Esophagus muscularis mucosa (tissue), 4 donors: ENCODE results near the gene SFRP2. TPM values are rescaled to one million over a fixed set of nuclear protein-coding genes. Genes with fewer than 3 reads are reported as not detected.
A peak's percentile ranks its signal among the peaks of the same experiment; 100 is the strongest.

Source experiments
- DNase-seq: peaks from one replicate; pipeline ENCODE4 v3.0.0-alpha.2; 2017; ENCODE audit errors: extremely low spot score
- H3K27ac ChIP-seq, 4 donors: fragments of 200-600 bp; sonication (generic); replicated peaks in 1 of 4; 1 replicate in 3 of 4; 2 replicates in 1 of 4; pipeline ENCODE4 v1.5.1; 2016 to 2019; ENCODE audit warnings: mild to moderate bottlenecking in 1 of 4
- H3K27me3 ChIP-seq, 4 donors: fragments of 200-600 bp; sonication (generic); one replicate each; pipeline versions ENCODE4 v1.5.1 to v1.6.0; 2016 to 2019
- H3K36me3 ChIP-seq, 4 donors: fragments of 200-600 bp; sonication (generic); one replicate each; pipeline ENCODE4 v1.5.1; 2016 to 2019
- H3K4me1 ChIP-seq, 4 donors: fragments of 200-600 bp; sonication (generic); one replicate each; pipeline ENCODE4 v1.5.1; 2016 to 2019
- H3K4me3 ChIP-seq, 4 donors: fragments of 200-600 bp; sonication (generic); 1 replicate in 2 of 4; 2 replicates in 2 of 4; pipeline ENCODE4 v1.5.1; 2016 to 2019; ENCODE audit warnings: mild to moderate bottlenecking in 4 of 4, moderate library complexity in 1 of 4
- H3K9me3 ChIP-seq, 4 donors: fragments of 200-600 bp; sonication (generic); 1 replicate in 3 of 4; 2 replicates in 1 of 4; pipeline ENCODE4 v1.5.1; 2016 to 2019
- EP300 ChIP-seq: sonication (generic); formaldehyde crosslinking; IDR thresholded peaks from one replicate; pipeline ENCODE4 v1.6.1; 2017; ENCODE audit warnings: antibody characterized with exemption
- POLR2A ChIP-seq: fragments of 450-650 bp; IDR thresholded peaks from one replicate; pipeline ENCODE4 v1.6.1; 2017; ENCODE audit warnings: antibody characterized with exemption, moderate library complexity, mild to moderate bottlenecking, low read depth
- POLR2AphosphoS5 ChIP-seq, 2 donors: sonication (generic); formaldehyde crosslinking; IDR thresholded peaks; one replicate each; pipeline ENCODE4 v1.6.1; 2017; ENCODE audit warnings: antibody characterized with exemption in 2 of 2
- WGBS: methylation state at CpG from one replicate; pipeline ENCODE4 v1.1.5; 2018; 5-methylcytosine and 5-hydroxymethylcytosine counted together
- intact Hi-C: fragments of 100-400 bp; cut with DNase I; formaldehyde crosslinking; loops from one replicate; pipeline ENCODE4 v1.15.1; 2023
- total RNA-seq, 4 donors: library from RNA; depleted of rRNA; stranded (reverse); fragments of >200 nt; gene quantifications; one replicate each; pipeline versions ENCODE4 v1.1.0 to v1.2.1, GENCODE V29; 2016
- TF ChIP-seq, protein P1 (sequence below), 3 experiments: fragments of 200-600 bp in 2 of 3; fragments of 450-650 bp in 1 of 3; sonication (generic) in 2 of 3; IDR thresholded peaks; one replicate each; pipeline ENCODE4 v1.5.1; 2017 to 2019; ENCODE audit warnings: antibody characterized with exemption in 3 of 3, mild to moderate bottlenecking in 2 of 3, moderate library complexity in 1 of 3

The SFRP2 gene
- total RNA-seq, 4 donors from 2014 or later = 22.7 to 38.2 (median 23.6) TPM

DNA sequence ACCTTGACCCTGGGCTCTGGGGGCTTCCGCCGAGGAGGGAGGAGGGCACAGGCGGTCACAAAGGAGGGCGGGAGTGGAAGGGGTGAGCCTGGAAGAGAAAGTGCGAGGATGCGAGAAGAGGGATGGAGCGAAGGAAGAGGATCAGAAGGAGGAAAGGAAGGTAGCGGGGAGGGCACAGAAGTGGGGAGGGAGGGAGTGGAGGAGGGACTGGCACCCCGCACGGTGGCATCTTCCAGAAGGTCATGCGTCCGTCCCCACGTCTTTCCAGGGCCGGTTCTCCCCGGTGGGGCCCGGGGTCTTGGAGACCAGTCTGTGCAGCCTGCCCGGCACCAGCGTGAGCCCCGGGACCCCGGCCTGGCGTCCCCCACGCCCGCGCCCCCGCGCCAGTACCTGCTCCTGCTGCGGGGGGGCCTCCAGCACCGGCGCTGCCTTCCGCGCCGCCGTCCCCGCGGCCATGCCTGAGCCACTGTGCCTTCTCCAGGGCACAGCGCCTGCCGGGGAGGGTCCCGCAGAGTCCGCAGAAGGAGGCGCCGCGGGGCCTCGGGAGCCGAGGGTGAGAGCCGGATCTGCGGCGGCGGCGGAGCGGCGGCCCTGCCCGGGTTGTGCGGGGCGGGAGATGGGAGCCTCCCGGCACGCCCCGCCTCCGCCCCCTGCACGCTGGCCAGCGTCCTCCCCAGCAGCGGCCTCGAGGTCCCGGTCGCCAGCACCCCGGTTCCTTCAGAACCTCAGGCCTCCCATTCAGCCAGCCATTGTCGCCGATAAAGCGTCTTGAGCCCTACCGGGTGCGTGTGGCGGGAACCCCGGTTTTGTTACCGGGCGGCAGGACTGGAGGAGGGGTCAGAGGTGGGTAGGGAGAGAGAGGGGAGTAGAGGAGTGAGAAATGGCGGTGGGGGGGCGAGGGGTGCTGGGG, 29.2 kb downstream of the SFRP2 start, which contains the start of gene RNF175:
Gene RNF175, minus strand, starts transcription at position 618 of the 910 bp plus-strand sequence. Its CDS starts 162 bp downstream, at position 456.
- intact Hi-C loops = no loop called here
- Histone ChIP-seq H3K27me3 (peaks cover 0 to 21% (median 11%) of the 10 kb centered on the region in 4 donors), H3K4me3 (peak within 1 kb of the TSS; percentile 55 to 69 (median 60)), H3K27ac (no peak within 1 kb of the TSS), H3K9me3 (no peaks in the 10 kb centered on the region), H3K36me3 (no peaks in the 10 kb centered on the region), H3K4me1 (peaks cover 3 to 13% (median 13%) of the 10 kb centered on the region in 4 donors)
- TF ChIP-seq EP300 = no peak
- no peak for DNase-seq
- 7% methylated on average over 28 of the region's 76 CpGs for WGBS

GRCh38 chr4:153758688-153759406, 30.0 kb downstream of the SFRP2 start:
- intact Hi-C loops = no loop called here

DNA sequence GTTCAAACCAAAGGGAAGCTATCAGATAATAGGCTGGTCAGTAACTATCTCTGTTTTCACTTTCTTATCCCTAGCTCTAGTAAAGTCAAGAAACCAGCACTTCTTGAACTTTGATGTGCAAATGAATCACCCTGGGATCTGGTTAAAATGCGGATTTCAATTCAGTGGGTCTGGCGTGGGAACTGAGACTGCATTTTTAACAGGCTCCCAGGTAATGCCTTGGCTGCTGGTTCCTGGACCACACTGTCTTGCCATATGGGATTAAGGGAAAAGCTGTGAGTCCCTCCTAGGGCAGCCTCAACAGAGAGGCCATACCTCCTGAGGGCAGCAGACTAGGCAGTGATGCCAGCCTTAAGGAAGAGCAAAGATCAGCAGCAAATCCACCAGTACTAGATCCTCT, 30.7 kb downstream of the SFRP2 start:
- intact Hi-C loops = no loop called here
- peaks cover 0 to 21% (median 11%) of the 10 kb centered on the region in 4 donors for H3K27me3 ChIP-seq
- no peak overlapping the region for H3K27ac ChIP-seq
- H3K9me3 ChIP-seq = no peaks in the 10 kb centered on the region
- 92% methylated on average over 2 of the region's 2 CpGs for WGBS
- no peaks in the 10 kb centered on the region for H3K36me3 ChIP-seq
- TF ChIP-seq POLR2A = no peak
- no peak for TF ChIP-seq EP300
- TF ChIP-seq POLR2AphosphoS5 (IDR thresholded peaks at IDR 0.05) = no peak
- TF ChIP-seq, protein P1, sequence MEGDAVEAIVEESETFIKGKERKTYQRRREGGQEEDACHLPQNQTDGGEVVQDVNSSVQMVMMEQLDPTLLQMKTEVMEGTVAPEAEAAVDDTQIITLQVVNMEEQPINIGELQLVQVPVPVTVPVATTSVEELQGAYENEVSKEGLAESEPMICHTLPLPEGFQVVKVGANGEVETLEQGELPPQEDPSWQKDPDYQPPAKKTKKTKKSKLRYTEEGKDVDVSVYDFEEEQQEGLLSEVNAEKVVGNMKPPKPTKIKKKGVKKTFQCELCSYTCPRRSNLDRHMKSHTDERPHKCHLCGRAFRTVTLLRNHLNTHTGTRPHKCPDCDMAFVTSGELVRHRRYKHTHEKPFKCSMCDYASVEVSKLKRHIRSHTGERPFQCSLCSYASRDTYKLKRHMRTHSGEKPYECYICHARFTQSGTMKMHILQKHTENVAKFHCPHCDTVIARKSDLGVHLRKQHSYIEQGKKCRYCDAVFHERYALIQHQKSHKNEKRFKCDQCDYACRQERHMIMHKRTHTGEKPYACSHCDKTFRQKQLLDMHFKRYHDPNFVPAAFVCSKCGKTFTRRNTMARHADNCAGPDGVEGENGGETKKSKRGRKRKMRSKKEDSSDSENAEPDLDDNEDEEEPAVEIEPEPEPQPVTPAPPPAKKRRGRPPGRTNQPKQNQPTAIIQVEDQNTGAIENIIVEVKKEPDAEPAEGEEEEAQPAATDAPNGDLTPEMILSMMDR (IDR thresholded peaks at IDR 0.05) = no peak
- DNase-seq = no peak
- H3K4me1 ChIP-seq = peaks cover 3 to 13% (median 13%) of the 10 kb centered on the region in 4 donors
- no peak overlapping the region for H3K4me3 ChIP-seq

More at GRCh38 chr4:153758688-153759406, 30.0 kb downstream of the SFRP2 start:
- 64% methylated on average over 15 of the region's 15 CpGs for WGBS
- Histone ChIP-seq H3K36me3 (no peaks in the 10 kb centered on the region), H3K9me3 (no peaks in the 10 kb centered on the region), H3K4me1 (peaks cover 3 to 13% (median 13%) of the 10 kb centered on the region in 4 donors), H3K27ac (no peak overlapping the region), H3K27me3 (peaks cover 0 to 21% (median 11%) of the 10 kb centered on the region in 4 donors), H3K4me3 (peak overlapping the region; percentile 55 to 69 (median 60))
- TF ChIP-seq POLR2AphosphoS5 (IDR thresholded peaks at IDR 0.05) = no peak
- TF ChIP-seq, protein P1 (IDR thresholded peaks at IDR 0.05) = no peak
- no peak for TF ChIP-seq POLR2A
- no peak for TF ChIP-seq EP300
- DNase-seq = no peak

- H3K4me3 ChIP-seq = no peak overlapping the region
- peaks cover 0 to 21% (median 11%) of the 10 kb centered on the region in 4 donors for H3K27me3 ChIP-seq
- no peaks in the 10 kb centered on the region for H3K36me3 ChIP-seq
- no peak for TF ChIP-seq POLR2AphosphoS5 (IDR thresholded peaks at IDR 0.05)
- no peak for TF ChIP-seq POLR2A
- TF ChIP-seq, protein P1 (IDR thresholded peaks at IDR 0.05) = no peak
- no peak for TF ChIP-seq EP300
- DNase-seq = no peak
- H3K9me3 ChIP-seq = no peaks in the 10 kb centered on the region
- H3K4me1 ChIP-seq = peaks cover 3 to 13% (median 13%) of the 10 kb centered on the region in 4 donors
- intact Hi-C loops = no loop called here
- H3K27ac ChIP-seq = no peak overlapping the region
- WGBS = 83% methylated on average over 1 of the region's 1 CpG
Measured at GRCh38 chr4:153757407-153757806, 31.5 kb downstream of the SFRP2 start.

DNA sequence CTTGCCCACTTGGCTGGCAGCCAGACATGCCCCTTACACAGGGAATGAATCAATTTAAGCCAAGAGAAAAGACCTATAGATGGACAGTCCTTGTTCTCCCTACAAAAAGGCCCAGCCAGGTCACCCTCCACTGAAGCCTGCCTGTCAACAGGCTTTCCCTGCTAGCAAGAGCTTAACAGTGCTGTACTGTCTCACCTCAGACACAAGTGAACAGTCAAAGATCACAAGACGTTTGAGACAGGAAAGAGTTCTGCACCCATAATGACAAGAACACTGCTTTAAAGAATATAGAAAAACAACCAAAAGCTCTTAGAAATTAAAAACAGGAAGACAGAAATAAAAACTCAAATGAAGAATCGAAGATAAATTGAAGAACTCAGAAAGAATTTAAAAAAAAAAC, 33.7 kb downstream of the SFRP2 start:
- Histone ChIP-seq H3K27me3 (peaks cover 0 to 20% (median 9%) of the 10 kb centered on the region in 4 donors), H3K4me3 (no peak overlapping the region), H3K27ac (no peak overlapping the region), H3K9me3 (no peaks in the 10 kb centered on the region), H3K4me1 (peaks cover 3 to 13% (median 12%) of the 10 kb centered on the region in 4 donors), H3K36me3 (no peaks in the 10 kb centered on the region)
- 77% methylated on average over 2 of the region's 2 CpGs for WGBS
- no peak for DNase-seq
- TF ChIP-seq, protein P1 (IDR thresholded peaks at IDR 0.05) = no peak
- TF ChIP-seq EP300 (no peak), POLR2AphosphoS5 (IDR thresholded peaks at IDR 0.05) (no peak), POLR2A (no peak)
- intact Hi-C loops = no loop called here
